ENCODE data around the gene LELP1.

- TF ChIP-seq MAX (IDR thresholded peaks at IDR 0.05) (no peak), KDM5A (IDR thresholded peaks at IDR 0.05; ENCODE audit: low read length) (no peak), MAFK (IDR thresholded peaks at IDR 0.05; ENCODE audit: low read depth, low read length) (peak; percentile 46; the same call in 1 of the 2 replicates), CTCF (IDR thresholded peaks at IDR 0.05; ENCODE audit: control extremely low read depth in 1 of 3, insufficient read depth in 1 of 3, low read depth in 1 of 3, low read length in 3 of 3) (no peak), TEAD4 (IDR thresholded peaks at IDR 0.05; ENCODE audit: low read depth, low read length) (no peak)
These were observed 47.7 kb upstream of the LELP1 start for GRCh38 chr1:153155541-153155940.

All from H1 (cell line).